HG03060 (cell line): Measurements from ENCODE around the gene OSBP.

Experiments used
- ATAC-seq: cut with Tn5 transposase; IDR thresholded peaks from one replicate; pipeline ENCODE4 v1.9.1; 2021; ENCODE audit warnings: low read depth, moderate number of reproducible peaks; ENCODE audit not compliant: unreplicated experiment

The OSBP gene

GRCh38 chr11:59610289-59610688 is 5.3 kb downstream of the OSBP start:
- ATAC-seq: no peak

GRCh38 chr11:59607703-59608454 is 7.7 kb downstream of the OSBP start:
- no peak for ATAC-seq

- ATAC-seq: no peak
Observed at GRCh38 chr11:59602432-59602831, 13.1 kb downstream of the OSBP start.

- ATAC-seq: no peak
Observed at GRCh38 chr11:59601788-59602187, 13.8 kb downstream of the OSBP start.

DNA sequence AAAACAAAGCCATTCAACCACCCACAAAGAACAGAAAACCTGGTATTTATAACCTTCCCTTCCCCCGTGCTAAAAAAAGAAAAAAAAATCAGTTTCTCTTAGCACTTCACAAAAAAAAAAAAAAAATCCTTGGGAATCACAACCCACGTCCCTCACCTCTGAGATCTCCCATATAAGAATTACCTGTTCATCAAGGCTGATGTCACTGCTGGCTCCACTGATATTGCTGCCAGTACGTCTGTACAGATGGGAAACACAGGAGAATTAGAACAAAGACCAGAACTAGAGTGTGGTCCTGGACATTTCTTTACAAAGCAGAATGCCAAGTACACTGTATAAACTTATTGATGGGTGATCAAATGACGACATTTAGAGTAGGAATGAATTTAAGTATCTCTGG is 14.9 kb downstream of the OSBP start:
- no peak for ATAC-seq

DNA sequence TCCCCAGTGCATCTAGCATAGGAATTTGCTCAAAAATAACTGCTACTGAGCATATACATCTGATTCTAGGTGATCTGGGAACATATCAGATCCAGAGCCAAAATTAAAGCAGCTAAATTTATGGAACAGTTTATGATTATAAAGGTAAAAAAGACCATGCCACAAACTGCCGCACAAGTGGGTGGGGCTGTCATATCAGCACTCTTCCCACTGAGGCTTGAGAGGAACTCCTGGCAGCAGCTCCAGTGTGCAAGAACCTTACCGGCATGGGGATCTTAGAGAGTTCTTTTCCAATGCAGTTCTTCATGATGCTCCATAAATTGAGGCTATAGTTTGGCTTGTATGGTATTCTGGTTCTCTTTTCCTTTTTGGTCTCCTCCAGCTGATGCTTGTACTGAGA is 15.3 kb downstream of the OSBP start:
- ATAC-seq: no peak

GRCh38 chr11:59598961-59599360 is 16.6 kb downstream of the OSBP start:
- ATAC-seq: no peak

DNA sequence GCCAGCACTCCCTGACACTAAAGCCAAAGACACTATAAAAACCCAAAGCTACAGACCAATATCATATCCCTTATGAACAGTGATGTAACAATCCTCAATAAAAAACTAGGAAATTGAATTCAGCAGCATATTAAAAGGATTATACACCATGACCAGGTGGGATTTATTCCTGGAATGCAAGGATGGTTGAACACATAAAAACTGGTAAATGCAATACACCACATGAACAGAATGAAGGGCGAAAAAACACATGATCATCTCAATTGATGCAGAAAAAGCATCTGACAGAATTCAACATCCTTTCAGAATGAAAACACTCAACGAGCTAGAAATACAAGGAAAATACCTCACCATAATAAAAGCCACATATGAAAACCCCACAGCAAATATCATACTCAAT is 31.3 kb downstream of the OSBP start:
- ATAC-seq: no peak

DNA sequence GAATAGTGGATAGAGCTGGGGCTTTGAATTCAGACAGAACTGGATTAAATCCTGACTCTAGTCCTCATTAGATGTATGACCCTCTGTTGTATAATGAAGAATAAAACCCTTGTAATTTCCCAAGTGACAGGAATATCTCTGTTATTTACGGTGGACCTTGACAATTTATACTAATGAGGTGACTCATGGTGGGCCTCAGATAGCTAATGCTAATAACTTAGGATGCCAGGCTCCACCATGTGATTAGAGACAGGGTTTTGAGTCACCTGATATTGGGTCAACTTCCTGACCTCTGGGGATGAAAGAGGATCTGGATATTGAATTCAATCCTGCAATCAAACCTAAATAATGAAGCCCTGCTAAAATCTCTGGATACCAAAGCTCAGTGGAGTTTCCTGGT is 33.6 kb downstream of the OSBP start:
- no peak for ATAC-seq

DNA sequence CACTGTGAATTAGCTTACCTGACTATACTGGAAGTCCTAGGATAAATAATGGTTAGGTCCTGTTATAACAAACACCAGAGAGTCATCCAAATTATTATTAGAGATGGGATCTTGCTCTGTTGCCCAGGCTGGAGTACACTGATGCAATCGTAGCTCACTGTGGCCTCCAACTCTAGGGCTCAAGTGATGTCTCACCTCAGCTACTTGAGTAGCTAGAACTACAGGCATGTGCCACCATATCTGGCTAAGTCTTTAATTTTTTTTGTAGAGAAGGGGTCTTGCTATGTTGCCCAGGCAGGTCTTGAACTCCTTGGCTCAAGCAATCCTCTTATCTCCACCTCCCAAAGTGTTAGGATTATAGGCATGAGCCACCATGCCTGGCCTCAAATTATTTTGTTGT is 37.2 kb downstream of the OSBP start:
- ATAC-seq: no peak

GRCh38 chr11:59575505-59575904 is 40.1 kb downstream of the OSBP start:
- ATAC-seq: no peak

DNA sequence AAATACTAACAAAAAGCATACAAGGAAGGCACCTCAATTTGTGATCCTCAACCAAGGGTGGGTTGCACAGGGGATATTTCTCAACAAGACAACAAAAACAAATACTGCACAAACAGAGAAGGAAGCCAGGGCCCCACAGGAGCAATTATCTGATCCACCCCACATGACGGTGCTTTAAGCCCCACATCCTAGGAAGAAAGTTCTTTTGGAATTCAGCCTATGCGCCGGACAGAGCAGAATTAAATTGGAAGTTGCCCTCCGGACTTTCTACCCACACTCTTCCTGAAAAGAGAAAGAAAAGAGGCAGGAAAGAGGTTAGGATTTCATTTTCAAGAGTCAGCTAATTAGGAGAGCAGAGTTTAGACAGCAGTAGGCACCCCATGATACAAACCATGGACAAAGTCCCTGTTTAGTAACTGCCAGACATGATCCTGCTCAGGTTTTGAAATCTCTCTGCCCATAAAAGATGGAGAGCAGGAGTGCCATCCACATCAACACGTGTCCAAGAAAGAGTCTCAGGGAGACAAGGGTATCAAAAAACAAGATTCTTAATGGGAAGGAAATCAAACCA is 40.6 kb downstream of the OSBP start:
- no peak for ATAC-seq

DNA sequence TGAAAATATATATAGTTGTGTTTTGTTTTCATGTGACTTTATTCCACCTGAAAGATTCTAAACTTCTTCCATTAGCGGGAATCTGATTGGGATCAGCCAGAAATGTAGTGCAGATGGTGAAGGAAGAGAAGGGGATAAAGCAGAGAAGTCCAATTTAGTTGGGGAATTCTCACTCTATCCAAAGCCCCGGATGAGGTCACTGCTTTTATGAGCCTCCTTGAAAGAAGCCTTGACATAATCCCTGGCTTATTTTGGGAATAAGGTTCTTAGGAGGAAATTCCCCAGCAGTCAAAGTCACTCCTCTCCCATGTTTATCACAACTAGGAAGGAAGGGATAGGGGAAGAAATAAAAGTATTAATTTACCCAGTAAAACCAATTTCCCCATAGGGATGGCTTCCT is 41.1 kb downstream of the OSBP start:
- no peak for ATAC-seq

DNA sequence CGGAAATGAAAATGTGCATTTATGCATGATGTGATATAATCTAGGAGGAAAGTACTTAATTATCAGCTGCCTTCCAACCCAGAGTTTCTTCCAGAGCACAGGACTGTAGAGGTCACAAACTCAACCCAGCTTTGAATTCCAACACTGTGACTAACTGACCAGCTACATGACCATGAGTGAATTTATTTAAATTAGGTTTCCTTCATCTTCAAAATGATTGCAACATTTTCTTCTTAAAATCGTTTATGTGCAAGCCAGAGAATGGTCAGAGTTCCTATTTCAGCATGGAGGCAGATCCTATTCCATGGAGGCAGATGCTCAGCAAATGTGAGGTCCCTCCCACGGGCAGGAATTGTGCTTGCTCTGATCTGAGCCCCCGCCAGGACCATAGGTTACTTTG is 42.4 kb downstream of the OSBP start:
- no peak for ATAC-seq

- no peak for ATAC-seq
Observed at GRCh38 chr11:59572091-59572490, 43.5 kb downstream of the OSBP start.

- ATAC-seq: no peak
Observed at GRCh38 chr11:59562292-59562691, 53.3 kb downstream of the OSBP start.

GRCh38 chr11:59560702-59561473 is 54.7 kb downstream of the OSBP start:
- no peak for ATAC-seq

DNA sequence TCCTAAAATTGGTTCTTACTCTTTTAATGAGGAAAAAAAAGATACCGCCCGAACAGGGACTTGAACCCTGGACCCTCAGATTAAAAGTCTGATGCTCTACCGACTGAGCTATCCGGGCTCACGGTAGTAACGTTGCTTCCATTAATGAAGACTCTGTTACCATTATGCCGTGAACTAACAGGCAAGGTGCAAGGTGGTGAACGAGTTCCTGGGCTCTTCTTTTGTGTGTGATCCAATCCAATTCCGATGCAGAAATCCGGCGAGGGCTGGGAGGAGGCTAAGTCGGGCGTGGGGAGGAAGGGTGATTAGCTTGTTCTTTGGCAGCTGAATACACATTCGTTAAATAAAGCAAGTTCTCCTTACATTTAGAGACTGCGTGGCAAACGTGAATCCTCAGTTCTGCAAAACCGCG is 55.3 kb downstream of the OSBP start:
- ATAC-seq: no peak

DNA sequence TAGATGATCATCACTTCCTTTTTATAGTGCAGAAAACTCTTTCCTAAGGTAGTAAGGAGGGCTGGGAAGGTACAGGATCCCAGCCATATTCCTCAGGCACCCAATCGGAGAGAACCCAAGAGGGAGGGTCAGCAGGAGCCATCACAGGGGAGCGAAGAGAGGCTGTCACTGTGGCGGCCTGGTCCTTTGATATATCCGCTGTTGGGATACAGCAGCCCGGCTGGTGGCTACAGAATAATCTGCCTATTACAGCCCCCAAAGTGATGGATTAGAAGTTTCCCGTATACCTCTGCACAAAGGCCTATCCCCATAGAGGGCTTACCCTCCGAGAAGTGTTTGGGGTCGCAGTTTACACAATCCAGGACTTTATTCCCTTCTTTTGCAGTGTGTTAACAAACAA is 55.7 kb downstream of the OSBP start:
- ATAC-seq: no peak

DNA sequence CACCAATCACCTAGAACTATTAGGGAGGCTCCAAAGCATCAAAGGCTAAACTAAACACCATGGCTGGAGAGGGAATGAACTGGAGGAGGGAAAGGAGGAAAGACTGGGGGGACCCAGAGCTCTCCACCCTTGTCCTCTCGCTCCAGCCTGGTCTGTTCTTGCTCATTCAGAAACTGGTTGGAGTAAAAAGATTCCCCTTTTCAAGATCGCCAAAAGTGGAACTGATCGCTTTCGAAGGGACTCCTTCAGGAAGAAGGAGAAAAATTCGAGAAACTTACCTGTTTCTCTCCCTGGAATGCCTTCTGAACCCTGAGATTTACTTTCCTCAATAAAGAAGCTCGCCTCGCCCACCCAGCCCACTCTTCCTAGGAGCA is 57.3 kb downstream of the OSBP start:
- no peak for ATAC-seq

- ATAC-seq: no peak
Observed at GRCh38 chr11:59556917-59557348, 58.6 kb downstream of the OSBP start.
